Brain microvascular endothelial cell (primary cell): ENCODE results near the gene IFI44L.

Experiments
- DNase-seq: peaks from one replicate; pipeline ENCODE4 v3.0.0-alpha.2; 2020
- H3K27ac ChIP-seq: fragments of 250-450 bp; sonication (Bioruptor Pico); 2 replicates; pipeline ENCODE4 v1.5.1; 2020; ENCODE audit warnings: mild to moderate bottlenecking, moderate library complexity
- H3K27me3 ChIP-seq: fragments of 250-450 bp; sonication (Bioruptor Pico); replicated peaks from 2 replicates; pipeline ENCODE4 v1.5.1; 2020; ENCODE audit warnings: mild to moderate bottlenecking
- H3K36me3 ChIP-seq: fragments of 250-450 bp; sonication (Bioruptor Pico); replicated peaks from 2 replicates; pipeline ENCODE4 v1.5.1; 2020; ENCODE audit warnings: mild to moderate bottlenecking
- H3K4me3 ChIP-seq: 2 replicates; pipeline ENCODE4 v1.5.1; 2011; ENCODE audit warnings: low read depth, mild to moderate bottlenecking, control low read depth, low read length, moderate library complexity
- in situ Hi-C: cut with HindIII; loops from 2 replicates; pipeline ENCODE4 v1.10.0; 2017; ENCODE audit warnings: low sequenced_read_pairs, low pct_ligation_motif_present
- TF ChIP-seq, protein P1 (sequence below): IDR thresholded peaks from 2 replicates; pipeline ENCODE4 v1.5.1; 2011; ENCODE audit warnings: low read depth, mild to moderate bottlenecking, moderate library complexity, low read length, control low read depth, inconsistent platforms; ENCODE audit errors: missing control alignments

The IFI44L gene

DNA sequence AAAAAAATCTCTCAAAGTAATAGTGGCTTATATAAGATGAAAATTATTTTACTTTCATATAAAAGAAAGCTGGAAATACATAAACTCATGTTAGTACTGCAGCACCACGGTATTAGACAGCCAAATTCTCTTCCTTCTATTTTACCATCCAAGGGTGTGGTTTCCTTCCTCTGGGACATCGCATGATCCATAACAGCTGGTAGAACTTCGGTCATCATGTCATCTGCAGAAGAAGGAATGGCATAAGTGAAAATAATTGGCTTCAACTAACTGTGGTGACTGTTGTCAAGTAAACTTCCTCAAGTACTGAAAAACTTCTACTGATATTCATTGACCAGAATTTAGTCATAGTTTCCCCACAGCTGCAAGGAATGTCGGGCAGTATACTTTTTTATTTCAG lies 28.3 kb upstream of the IFI44L start:
- H3K27me3 ChIP-seq: no peaks in the 10 kb centered on the region
- no peak overlapping the region for H3K27ac ChIP-seq
- no peaks in the 10 kb centered on the region for H3K36me3 ChIP-seq
- DNase-seq: no peak
- TF ChIP-seq, protein P1, sequence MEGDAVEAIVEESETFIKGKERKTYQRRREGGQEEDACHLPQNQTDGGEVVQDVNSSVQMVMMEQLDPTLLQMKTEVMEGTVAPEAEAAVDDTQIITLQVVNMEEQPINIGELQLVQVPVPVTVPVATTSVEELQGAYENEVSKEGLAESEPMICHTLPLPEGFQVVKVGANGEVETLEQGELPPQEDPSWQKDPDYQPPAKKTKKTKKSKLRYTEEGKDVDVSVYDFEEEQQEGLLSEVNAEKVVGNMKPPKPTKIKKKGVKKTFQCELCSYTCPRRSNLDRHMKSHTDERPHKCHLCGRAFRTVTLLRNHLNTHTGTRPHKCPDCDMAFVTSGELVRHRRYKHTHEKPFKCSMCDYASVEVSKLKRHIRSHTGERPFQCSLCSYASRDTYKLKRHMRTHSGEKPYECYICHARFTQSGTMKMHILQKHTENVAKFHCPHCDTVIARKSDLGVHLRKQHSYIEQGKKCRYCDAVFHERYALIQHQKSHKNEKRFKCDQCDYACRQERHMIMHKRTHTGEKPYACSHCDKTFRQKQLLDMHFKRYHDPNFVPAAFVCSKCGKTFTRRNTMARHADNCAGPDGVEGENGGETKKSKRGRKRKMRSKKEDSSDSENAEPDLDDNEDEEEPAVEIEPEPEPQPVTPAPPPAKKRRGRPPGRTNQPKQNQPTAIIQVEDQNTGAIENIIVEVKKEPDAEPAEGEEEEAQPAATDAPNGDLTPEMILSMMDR: no peak
- H3K4me3 ChIP-seq: no peak overlapping the region
- in situ Hi-C loops: no loop called here

DNA sequence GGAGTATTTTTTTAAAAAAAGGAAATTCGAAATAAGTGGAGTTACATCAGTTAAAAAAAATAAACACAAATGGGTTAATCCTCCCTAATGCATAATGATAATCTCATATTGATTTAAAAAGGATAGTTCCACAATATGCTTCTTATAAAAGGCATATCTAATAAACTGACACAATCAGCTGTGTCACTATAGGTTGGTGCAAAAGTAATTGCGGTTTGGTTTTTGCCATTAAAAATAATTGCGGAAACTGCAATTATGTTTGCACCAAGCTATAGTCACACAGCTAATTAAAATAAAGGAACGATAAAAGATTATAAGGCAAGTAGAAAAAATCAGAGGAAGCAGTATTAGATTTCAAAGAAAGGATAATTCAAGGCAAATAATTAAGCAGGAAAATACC lies 21.0 kb upstream of the IFI44L start:
- Histone ChIP-seq H3K27ac (no peak overlapping the region), H3K27me3 (no peaks in the 10 kb centered on the region), H3K4me3 (no peak overlapping the region), H3K36me3 (no peaks in the 10 kb centered on the region)
- in situ Hi-C loops: no loop called here
- no peak for DNase-seq
- TF ChIP-seq, protein P1: no peak

DNA sequence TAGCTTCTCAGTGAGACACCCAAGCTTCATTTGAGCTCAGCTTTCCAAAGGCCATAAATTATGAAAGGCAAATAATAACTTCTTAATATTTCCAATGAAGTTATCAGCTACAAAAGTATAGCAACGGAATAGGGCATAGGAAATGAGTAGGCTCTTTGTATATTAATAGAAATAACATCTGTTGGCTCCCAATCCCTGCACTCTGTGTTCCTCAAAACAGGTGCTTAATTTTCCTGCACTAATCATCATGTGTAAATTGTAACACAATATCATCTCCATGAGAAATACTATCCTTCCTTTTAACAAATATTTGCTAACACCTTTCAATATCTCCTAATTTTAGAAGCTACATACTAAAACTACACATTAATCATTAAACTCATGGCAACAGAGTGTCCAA lies 19.2 kb upstream of the IFI44L start:
- TF ChIP-seq, protein P1: no peak
- in situ Hi-C loops: no loop called here
- Histone ChIP-seq H3K4me3 (no peak overlapping the region), H3K36me3 (no peaks in the 10 kb centered on the region), H3K27me3 (no peaks in the 10 kb centered on the region), H3K27ac (no peak overlapping the region)
- no peak for DNase-seq

DNA sequence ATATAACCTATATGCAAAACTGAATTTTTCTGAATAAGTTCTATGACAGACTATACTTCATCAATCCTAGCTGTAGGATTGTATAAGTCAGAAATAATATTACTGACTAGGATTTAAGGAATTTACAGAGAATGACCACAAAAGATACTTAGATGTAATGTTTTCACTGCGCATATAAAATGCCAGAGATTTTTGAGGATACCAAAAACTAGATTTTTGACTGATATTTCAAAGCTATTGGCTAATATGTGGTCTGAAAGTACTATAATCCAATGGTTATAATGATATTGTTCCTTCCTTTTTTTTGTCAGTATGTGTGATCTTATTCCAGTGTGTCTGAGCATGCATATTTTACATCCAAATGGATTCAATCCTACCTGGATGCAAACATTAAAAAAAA lies 17.0 kb upstream of the IFI44L start:
- in situ Hi-C loops: no loop called here
- TF ChIP-seq, protein P1: no peak
- DNase-seq: no peak
- Histone ChIP-seq H3K27me3 (no peaks in the 10 kb centered on the region), H3K4me3 (no peak overlapping the region), H3K27ac (no peak overlapping the region), H3K36me3 (no peaks in the 10 kb centered on the region)

DNA sequence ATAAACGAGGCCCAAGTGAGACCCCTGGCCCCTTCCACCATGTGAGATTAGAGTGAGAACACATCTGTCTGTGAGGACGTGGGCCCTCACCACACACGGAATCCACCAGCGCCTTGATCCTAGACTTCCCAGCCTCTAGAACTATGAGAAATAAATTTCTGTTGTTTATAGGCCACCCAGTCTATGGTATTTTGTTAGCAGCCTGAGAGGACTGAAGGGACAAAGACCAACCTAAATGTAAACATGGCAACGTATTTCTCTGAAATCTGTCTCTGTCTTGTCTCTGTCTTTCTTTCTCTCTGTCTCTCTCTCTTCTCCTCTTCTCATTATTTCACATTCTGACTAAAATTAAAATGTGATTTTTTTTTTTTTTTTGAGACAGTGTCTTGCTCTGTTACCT lies 15.6 kb upstream of the IFI44L start:
- in situ Hi-C loops: no loop called here
- H3K27ac ChIP-seq: no peak overlapping the region
- H3K4me3 ChIP-seq: no peak overlapping the region
- no peak for DNase-seq
- no peaks in the 10 kb centered on the region for H3K27me3 ChIP-seq
- no peaks in the 10 kb centered on the region for H3K36me3 ChIP-seq
- TF ChIP-seq, protein P1: no peak

DNA sequence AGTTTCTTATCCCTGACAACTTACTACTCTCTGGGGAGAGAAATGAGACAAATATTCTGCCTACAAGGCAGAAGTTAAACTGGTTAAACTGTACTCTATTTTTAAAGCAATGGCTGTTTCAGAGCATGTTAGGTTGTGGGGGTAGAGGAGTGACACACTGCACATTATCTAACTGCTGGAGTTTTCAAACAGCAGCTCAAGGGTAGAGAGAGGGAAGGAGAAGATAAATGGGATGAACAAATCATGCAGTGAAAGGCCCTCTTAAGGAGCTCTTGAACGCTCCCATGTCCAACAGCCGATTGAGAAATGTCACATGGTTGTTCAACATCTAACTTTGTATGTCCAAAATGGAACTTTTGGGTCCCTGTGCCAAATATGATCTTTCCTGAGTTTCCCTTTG lies 14.0 kb upstream of the IFI44L start:
- Histone ChIP-seq H3K27me3 (no peaks in the 10 kb centered on the region), H3K4me3 (no peak overlapping the region), H3K27ac (no peak overlapping the region), H3K36me3 (no peaks in the 10 kb centered on the region)
- DNase-seq: no peak
- in situ Hi-C loops: no loop called here
- TF ChIP-seq, protein P1: no peak
